ENCODE measurements around the gene FGFBP2.

Gene FGFBP2

DNA sequence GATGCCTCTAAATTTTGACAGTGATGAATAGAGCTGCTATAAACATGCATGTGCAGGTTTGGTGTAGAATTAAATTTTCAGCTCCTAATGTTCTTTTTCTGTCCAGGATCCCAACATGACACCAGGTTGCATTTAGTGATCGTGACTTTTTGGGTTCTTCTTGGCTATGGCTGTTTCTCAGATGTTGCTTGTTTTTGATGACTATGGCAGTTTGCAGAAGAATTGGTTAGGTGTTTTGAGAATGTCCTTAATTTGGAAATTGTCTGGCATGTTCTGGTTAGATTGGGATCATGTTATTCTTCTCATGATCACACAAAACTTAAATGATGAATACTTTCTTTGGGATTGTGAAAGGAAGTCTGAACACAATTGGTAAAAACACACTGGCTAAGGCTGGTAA lies 20.7 kb downstream of the FGFBP2 start:
- Histone ChIP-seq H3K9me3 (ENCODE audit: insufficient read depth, low read depth, low read length) (no peaks in the 10 kb centered on the region), H3K36me3 (ENCODE audit: insufficient read depth, low read depth, low read length) (no peaks in the 10 kb centered on the region), H3K4me3 (ENCODE audit: low read length) (no peak overlapping the region)

GRCh38 chr4:15938640-15939039 lies 24.3 kb downstream of the FGFBP2 start, which contains the start of gene FGFBP1:
Gene FGFBP1 (minus strand): TSS chr4:15938740. CDS start chr4:15936632, 2,108 bp downstream.
- Histone ChIP-seq H3K27me3 (ENCODE audit: insufficient read depth, low read length) (no peaks in the 10 kb centered on the region), H3K9me3 (ENCODE audit: insufficient read depth, low read depth, low read length) (no peaks in the 10 kb centered on the region), H3K36me3 (ENCODE audit: insufficient read depth, low read depth, low read length) (no peaks in the 10 kb centered on the region), H3K27ac (ENCODE audit: low read length) (no peak within 1 kb of the TSS), H3K9ac (ENCODE audit: low read depth, low read length) (no peak within 1 kb of the TSS), H3K4me3 (ENCODE audit: low read length) (no peak within 1 kb of the TSS), H3K4me1 (ENCODE audit: insufficient read depth, low read length) (peaks cover 8% of the 10 kb centered on the region; the same call in 1 of the 2 replicates)

More for the DNA sequence above, 20.7 kb downstream of the FGFBP2 start:
- no peak overlapping the region for H3K9ac ChIP-seq (ENCODE audit: low read depth, low read length)
- H3K27ac ChIP-seq (ENCODE audit: low read length) = no peak overlapping the region
- H3K27me3 ChIP-seq (ENCODE audit: insufficient read depth, low read length) = no peaks in the 10 kb centered on the region
- H3K4me1 ChIP-seq (ENCODE audit: insufficient read depth, low read length) = peaks cover 8% of the 10 kb centered on the region; the same call in 1 of the 2 replicates

GRCh38 chr4:15938182-15938581 lies 24.8 kb downstream of the FGFBP2 start:
- Histone ChIP-seq H3K4me3 (ENCODE audit: low read length) (no peak overlapping the region), H3K4me1 (ENCODE audit: insufficient read depth, low read length) (peaks cover 8% of the 10 kb centered on the region; the same call in 1 of the 2 replicates), H3K27me3 (ENCODE audit: insufficient read depth, low read length) (no peaks in the 10 kb centered on the region), H3K9ac (ENCODE audit: low read depth, low read length) (no peak overlapping the region), H3K27ac (ENCODE audit: low read length) (no peak overlapping the region), H3K9me3 (ENCODE audit: insufficient read depth, low read depth, low read length) (no peaks in the 10 kb centered on the region), H3K36me3 (ENCODE audit: insufficient read depth, low read depth, low read length) (no peaks in the 10 kb centered on the region)

GRCh38 chr4:15936495-15936894 lies 26.5 kb downstream of the FGFBP2 start:
- H3K4me3 ChIP-seq (ENCODE audit: low read length) = no peak overlapping the region
- no peak overlapping the region for H3K27ac ChIP-seq (ENCODE audit: low read length)
- H3K4me1 ChIP-seq (ENCODE audit: insufficient read depth, low read length) = peaks cover 8% of the 10 kb centered on the region; the same call in 1 of the 2 replicates
- H3K9me3 ChIP-seq (ENCODE audit: insufficient read depth, low read depth, low read length) = no peaks in the 10 kb centered on the region
- H3K27me3 ChIP-seq (ENCODE audit: insufficient read depth, low read length) = no peaks in the 10 kb centered on the region
- H3K36me3 ChIP-seq (ENCODE audit: insufficient read depth, low read depth, low read length) = no peaks in the 10 kb centered on the region
- H3K9ac ChIP-seq (ENCODE audit: low read depth, low read length) = no peak overlapping the region

GRCh38 chr4:15935504-15936402 lies 27.2 kb downstream of the FGFBP2 start:
- H3K4me1 ChIP-seq (ENCODE audit: insufficient read depth, low read length) = peaks cover 8% of the 10 kb centered on the region; the same call in 1 of the 2 replicates
- no peak overlapping the region for H3K9ac ChIP-seq (ENCODE audit: low read depth, low read length)
- H3K9me3 ChIP-seq (ENCODE audit: insufficient read depth, low read depth, low read length) = no peaks in the 10 kb centered on the region
- H3K36me3 ChIP-seq (ENCODE audit: insufficient read depth, low read depth, low read length) = no peaks in the 10 kb centered on the region
- no peaks in the 10 kb centered on the region for H3K27me3 ChIP-seq (ENCODE audit: insufficient read depth, low read length)
- no peak overlapping the region for H3K4me3 ChIP-seq (ENCODE audit: low read length)
- H3K27ac ChIP-seq (ENCODE audit: low read length) = no peak overlapping the region

- Histone ChIP-seq H3K9ac (ENCODE audit: low read depth, low read length) (no peak overlapping the region), H3K4me1 (ENCODE audit: insufficient read depth, low read length) (peaks cover 8% of the 10 kb centered on the region; the same call in 1 of the 2 replicates), H3K36me3 (ENCODE audit: insufficient read depth, low read depth, low read length) (no peaks in the 10 kb centered on the region), H3K27me3 (ENCODE audit: insufficient read depth, low read length) (no peaks in the 10 kb centered on the region), H3K27ac (ENCODE audit: low read length) (no peak overlapping the region), H3K4me3 (ENCODE audit: low read length) (no peak overlapping the region), H3K9me3 (ENCODE audit: insufficient read depth, low read depth, low read length) (no peaks in the 10 kb centered on the region)
Measured at GRCh38 chr4:15934259-15934658, 28.7 kb downstream of the FGFBP2 start.

DNA sequence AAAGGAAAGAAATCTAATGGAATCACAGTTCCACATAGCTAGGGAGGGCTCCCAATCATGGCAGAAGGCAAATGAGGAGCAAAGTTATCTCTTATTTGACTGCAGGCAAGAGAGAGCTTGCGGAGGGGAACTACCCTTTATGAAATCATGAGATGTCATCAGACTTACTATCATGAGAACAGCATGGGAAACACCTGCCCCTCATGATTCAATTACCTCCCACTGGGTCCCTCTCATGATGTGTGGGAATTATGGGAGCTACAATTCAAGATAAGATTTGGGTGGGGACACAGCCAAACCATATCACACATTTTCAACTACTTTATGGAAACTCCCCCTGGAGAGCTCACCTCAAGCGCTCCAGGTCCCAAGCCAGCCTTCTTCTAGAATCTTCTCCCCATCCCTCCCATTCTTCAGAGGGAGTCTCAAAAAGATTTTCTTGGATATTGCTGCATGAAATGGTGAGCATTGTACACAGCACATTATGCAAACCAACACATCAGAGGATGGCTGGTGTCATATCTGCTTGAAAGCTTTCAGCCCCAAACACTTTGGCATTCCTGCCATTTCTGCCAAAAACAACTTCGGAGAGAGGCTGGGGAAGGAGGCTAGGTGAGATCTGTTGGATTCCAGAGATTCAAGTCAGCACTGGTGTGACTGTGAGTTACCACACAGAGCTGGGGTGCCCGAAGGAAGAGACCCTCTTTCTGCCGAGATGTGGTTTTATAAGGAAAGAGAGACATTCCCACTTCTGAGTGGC lies 31.3 kb downstream of the FGFBP2 start:
- Histone ChIP-seq H3K4me3 (ENCODE audit: low read length) (no peak overlapping the region), H3K9me3 (ENCODE audit: insufficient read depth, low read depth, low read length) (no peaks in the 10 kb centered on the region), H3K9ac (ENCODE audit: low read depth, low read length) (no peak overlapping the region), H3K36me3 (ENCODE audit: insufficient read depth, low read depth, low read length) (no peaks in the 10 kb centered on the region), H3K4me1 (ENCODE audit: insufficient read depth, low read length) (no peaks in the 10 kb centered on the region), H3K27me3 (ENCODE audit: insufficient read depth, low read length) (no peaks in the 10 kb centered on the region), H3K27ac (ENCODE audit: low read length) (no peak overlapping the region)

- Histone ChIP-seq H3K27me3 (ENCODE audit: insufficient read depth, low read length) (no peaks in the 10 kb centered on the region), H3K36me3 (ENCODE audit: insufficient read depth, low read depth, low read length) (no peaks in the 10 kb centered on the region), H3K27ac (ENCODE audit: low read length) (no peak overlapping the region), H3K4me1 (ENCODE audit: insufficient read depth, low read length) (no peaks in the 10 kb centered on the region), H3K9ac (ENCODE audit: low read depth, low read length) (no peak overlapping the region), H3K4me3 (ENCODE audit: low read length) (no peak overlapping the region), H3K9me3 (ENCODE audit: insufficient read depth, low read depth, low read length) (no peaks in the 10 kb centered on the region)
Measured at GRCh38 chr4:15930314-15930713, 32.7 kb downstream of the FGFBP2 start.

GRCh38 chr4:15929540-15929939 lies 33.4 kb downstream of the FGFBP2 start:
- Histone ChIP-seq H3K9ac (ENCODE audit: low read depth, low read length) (no peak overlapping the region), H3K9me3 (ENCODE audit: insufficient read depth, low read depth, low read length) (no peaks in the 10 kb centered on the region), H3K36me3 (ENCODE audit: insufficient read depth, low read depth, low read length) (no peaks in the 10 kb centered on the region), H3K4me1 (ENCODE audit: insufficient read depth, low read length) (no peaks in the 10 kb centered on the region), H3K27ac (ENCODE audit: low read length) (no peak overlapping the region), H3K27me3 (ENCODE audit: insufficient read depth, low read length) (no peaks in the 10 kb centered on the region), H3K4me3 (ENCODE audit: low read length) (no peak overlapping the region)

- H3K36me3 ChIP-seq (ENCODE audit: insufficient read depth, low read depth, low read length) = no peaks in the 10 kb centered on the region
- H3K4me1 ChIP-seq (ENCODE audit: insufficient read depth, low read length) = no peaks in the 10 kb centered on the region
- H3K9ac ChIP-seq (ENCODE audit: low read depth, low read length) = no peak overlapping the region
- H3K4me3 ChIP-seq (ENCODE audit: low read length) = no peak overlapping the region
- H3K9me3 ChIP-seq (ENCODE audit: insufficient read depth, low read depth, low read length) = no peaks in the 10 kb centered on the region
- no peak overlapping the region for H3K27ac ChIP-seq (ENCODE audit: low read length)
- H3K27me3 ChIP-seq (ENCODE audit: insufficient read depth, low read length) = no peaks in the 10 kb centered on the region
Measured at GRCh38 chr4:15928883-15929282, 34.1 kb downstream of the FGFBP2 start.

- Histone ChIP-seq H3K4me3 (ENCODE audit: low read length) (no peak overlapping the region), H3K27me3 (ENCODE audit: insufficient read depth, low read length) (no peaks in the 10 kb centered on the region), H3K36me3 (ENCODE audit: insufficient read depth, low read depth, low read length) (no peaks in the 10 kb centered on the region), H3K9me3 (ENCODE audit: insufficient read depth, low read depth, low read length) (no peaks in the 10 kb centered on the region), H3K9ac (ENCODE audit: low read depth, low read length) (no peak overlapping the region), H3K4me1 (ENCODE audit: insufficient read depth, low read length) (no peaks in the 10 kb centered on the region), H3K27ac (ENCODE audit: low read length) (no peak overlapping the region)
Measured at GRCh38 chr4:15926486-15926885, 36.5 kb downstream of the FGFBP2 start.
